Occipital lobe (tissue), 2 donors: ENCODE measurements around the gene TFEB. TPM values are rescaled to one million over a fixed set of nuclear protein-coding genes. Genes with fewer than 3 reads are reported as not detected.

Experiments
- DNase-seq: peaks from one replicate; lab custom pipeline; 2025; lab: John Stamatoyannopoulos, UW
- total RNA-seq: library from RNA; depleted of rRNA; stranded (reverse); fragments of >200 nt; gene quantifications from one replicate; pipeline ENCODE4 v1.2.3, GENCODE V29; 2014

The TFEB gene
- total RNA-seq, 1 donor from 2014 or later = 3.4 TPM

DNA sequence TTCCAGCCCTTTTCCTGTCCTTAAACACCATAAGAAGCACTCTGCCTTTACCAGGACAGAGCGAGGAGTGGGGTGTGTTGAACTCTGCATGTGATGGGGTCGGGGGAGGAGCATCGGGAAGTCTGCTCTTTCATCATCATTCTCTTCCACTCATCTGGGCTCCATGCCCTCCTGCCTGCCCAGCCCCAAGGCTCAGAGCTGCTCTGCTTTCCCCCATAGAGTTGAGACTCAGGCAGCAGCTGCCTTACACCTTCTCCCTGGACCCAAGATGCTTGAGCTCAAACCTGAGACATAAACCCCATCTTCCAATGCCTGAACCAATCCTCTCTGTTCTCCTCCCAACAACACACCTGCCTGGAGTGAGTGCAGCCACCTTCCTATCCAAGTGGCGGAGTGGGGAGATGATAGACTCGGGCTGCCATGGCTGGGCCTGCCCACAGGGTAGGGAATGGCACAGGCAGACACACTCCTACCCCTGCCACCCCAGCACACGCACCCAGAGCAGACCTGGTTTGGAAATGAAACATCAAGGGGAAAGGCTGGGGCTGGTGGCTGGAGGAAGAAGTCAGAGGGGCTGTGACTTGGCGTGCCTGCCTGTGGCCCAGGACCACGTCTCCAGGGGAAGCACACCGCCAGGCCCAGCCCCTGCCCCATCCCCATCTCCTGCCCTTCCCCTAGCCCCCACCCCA, 28.4 kb downstream of the TFEB start:
- peak; percentile 28 for DNase-seq

DNA sequence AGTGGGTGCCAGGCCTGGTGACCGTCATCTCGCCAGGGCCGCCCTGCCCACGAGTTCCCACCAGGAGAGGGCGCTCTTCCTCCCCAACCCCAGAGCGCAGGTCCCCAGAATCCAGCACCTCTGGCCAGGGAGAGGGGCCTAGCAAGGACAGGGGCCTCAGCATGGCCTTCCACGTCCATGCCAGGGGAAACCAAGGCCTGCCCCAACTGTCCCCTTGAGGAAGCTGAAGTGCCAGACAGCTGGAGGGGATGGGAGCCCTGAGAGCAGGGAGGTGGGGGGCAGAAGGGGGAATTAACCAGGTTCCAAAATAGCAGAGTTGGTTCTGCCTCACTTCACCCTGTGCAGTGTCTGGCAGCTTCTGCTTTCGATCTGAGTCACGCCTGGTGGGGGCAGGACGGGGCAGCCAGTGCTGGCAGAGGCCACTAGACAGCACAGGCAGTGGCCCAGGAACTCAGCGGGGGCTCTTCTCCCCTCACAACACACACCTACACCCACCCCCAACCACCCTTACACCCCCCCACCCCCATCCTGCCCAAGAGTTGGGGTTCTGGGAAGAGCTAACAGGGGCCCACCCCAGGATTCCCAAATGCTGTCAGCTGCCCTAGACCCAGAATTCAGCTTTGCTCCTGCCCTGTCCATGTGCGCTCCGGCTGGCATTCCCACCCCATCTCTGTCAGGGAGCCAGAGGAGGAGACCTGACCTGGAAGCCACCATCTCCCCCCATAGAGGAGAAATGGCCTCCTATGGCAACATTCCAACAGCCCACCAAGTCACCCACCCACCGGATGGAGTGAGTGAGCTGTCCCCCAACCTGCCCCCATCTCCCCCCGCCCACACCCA, 29.2 kb downstream of the TFEB start:
- DNase-seq = peak; percentile 78

DNA sequence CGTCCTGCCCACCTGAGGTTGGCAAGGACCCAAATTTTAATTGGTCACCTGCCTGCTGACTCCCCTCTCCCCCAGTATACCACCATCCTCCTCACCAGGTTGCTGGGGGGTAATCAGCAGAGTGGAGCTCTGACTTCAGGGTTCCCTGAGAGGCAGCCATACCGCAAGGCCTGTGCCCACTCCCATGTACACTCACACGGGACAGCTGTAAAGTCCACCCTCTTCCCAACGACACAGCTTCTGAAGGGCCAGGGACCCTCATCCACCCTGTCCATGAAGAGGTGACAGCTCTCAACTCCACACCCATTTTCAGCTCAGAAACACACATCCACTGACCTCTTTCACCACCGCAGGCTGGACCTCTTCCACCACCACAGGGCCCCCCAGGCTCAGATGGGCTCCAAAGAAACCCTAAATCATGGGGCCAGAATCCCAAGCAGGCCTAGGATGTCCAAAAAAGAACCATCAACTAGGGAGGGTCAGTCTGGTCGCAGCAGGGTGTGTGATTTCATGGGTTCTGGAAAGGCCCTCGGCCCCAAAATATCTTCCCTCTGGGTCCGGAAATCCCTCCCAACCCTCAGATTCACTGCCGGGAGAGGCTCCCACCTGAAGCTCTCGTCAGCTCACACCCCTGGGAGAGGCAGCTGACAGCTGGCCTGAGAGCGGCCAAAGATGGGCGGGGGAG, 30.0 kb downstream of the TFEB start:
- DNase-seq = no peak

DNA sequence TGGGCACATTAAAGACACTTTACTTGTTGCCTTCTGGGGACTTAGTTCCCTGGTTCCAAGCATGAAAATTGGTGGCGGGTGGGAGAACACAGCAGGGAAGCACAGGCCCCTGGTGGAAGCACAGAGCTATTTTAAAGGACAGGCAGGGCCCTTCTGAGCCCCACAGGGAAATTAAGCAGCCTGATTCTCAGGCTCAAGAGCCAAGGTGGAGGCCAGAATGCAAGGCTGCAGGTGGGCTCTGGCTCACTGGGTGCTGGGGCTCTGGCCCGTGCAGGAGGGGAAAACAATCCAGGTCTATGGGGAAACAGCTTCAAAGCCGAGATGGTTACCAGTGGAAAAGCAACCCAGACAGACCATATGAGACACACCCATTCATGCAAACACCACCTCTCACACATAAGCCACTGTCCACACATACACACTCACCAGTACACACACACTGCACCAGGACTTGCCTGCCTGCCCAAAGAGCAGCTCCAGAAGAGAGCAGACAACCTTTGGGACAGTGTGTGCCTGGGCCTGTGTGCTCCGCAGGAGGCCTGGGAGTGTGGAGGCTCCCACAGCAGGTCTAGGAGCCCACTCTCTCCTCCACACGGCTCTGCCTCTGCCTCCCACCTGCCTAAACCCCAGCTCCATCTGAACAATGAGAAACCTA, 30.6 kb downstream of the TFEB start:
- DNase-seq = no peak

DNA sequence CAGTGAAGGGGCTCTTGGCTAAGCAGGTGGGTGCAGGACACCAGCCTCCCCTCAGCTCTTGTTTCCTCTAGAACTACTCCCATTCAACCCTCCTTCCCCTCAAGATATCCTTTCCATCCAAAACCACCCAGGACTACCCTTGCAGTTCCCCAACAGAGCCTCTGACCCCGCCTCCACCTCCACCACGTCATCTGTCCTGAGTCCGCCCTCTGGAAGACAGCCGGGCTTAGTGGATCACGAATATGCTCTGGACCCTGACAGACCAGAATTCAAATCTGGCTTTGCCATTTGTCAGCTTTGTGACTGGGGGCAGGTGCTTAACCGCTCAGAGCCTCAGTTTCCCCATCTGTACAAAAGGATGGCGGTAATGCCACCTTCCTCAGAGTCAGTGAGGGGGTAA, 31.4 kb downstream of the TFEB start:
- DNase-seq = no peak

DNA sequence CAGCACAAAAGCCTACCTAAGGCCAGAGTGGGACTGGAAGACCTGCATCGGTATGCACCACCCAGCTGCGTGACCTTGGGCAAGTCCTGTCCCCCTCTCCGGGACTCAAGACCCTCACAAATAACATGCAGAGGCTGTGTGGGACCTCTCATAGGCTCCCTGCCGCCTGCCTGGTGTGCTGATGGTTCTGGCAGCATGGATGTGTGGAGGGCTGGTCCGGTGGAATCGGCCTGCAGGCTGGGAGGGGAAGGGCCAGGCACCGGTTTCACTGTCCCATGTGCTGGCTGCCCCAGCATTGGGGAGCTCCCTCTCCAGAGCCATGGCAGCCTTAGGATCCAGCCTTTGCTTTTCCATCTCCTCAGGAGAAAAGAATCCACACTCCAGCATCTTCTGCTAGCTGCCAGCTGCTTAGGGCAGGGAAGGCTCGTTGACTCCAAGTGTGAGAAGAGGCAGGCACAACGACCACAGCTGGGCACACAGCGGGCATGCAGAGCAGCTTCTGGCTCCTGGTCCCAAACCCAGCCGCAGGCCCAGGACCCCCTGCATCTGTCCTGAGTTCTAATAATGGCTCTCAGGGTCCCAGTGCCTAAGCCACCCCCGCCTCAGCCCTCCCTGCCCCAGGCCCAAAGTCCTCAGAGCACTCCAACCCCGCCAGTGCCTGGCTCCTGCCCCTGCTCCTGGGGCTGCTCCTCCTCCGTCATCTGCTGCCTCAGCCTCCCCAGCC, 32.5 kb downstream of the TFEB start:
- DNase-seq = no peak

DNA sequence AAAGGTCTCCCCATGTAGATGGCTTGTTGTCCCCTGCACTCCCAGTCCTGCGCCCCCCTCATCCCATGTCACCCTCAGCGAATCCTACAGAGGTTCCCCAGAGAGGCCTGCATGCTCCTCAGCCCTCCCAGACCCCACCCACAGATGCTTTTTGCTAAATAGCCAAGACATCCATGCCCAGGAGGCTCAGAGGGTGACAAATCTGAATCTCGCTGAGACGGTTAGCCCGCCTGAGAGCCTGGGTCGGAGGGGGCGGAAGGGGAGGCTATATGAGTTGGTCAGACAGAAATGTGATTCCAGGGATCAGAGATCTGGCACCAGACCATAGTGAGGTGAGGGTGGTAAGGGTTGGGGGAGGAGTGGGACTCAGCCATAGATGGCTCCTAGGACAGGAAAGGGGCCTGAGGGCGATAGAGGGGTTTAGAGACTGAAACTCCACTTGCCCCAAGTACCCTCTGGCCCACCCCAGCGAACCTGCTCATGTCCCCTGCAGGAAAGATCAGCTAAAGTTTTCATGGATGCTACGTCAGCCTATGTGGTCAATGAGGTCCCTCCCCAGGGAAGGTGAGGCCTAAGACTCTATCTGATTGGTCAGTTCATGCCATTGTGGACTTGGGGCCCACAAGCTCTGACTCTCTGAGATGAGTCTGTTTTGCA, 33.2 kb downstream of the TFEB start:
- no peak for DNase-seq

DNA sequence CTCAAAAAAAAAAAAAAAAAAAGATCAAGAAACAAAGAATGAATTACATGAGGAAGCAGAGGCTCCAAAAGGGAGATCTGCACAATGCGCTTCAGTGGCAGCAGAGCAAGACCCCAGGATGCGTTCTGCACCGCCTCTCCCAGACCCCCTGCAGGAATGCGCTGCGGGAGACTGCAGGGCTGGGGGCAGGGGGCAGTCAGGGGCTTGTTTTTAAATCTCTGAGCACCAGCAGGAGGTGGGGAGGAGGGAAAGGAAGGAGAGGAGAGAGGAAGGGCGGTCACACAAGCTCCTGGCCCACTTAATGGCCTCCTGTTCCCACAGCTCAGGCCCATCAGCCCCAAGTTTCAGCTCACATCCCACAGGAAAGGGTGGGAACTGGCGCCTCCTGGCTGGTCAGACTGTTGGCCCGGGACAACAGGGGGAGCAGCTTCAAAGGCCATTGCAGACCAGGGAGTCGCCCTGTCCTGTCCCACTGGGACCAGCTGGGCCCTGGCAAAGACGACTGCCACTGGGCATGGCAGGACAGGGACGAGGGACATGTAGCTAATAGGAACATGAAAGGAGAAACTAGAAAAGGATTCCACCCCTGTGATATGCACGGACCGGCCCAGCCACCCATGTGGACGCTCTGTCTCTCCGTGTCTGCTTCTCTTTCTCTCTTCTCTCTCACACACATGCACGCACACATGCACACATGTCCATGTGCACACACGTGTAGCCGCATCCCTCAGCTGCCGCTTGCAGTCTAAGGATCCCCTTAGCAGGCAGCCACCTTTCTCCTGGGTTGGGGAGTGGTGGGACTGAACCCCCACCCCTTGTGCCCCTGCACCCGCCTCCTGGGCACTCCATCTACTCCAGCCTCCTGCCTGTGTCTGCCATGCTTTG, 34.7 kb downstream of the TFEB start:
- DNase-seq = no peak

DNA sequence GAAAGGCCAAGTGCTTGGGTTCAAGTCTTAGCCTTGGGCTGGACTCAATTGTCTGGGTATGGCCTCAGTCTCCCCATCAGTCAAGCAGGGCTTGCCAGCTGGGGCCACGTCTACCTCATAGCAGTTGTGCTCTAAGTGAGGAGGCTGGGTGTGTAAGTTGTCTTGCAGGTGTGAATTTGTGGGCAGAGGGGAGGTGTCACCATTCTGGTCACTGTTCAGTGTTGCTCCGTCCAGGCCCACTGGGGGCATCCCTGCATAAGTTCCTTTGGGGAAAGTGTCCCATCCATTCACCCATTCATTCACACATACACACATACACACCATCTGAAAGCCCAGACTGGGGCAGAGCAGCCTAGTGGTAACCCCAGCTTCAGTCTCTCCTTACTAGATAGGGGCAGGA, 36.3 kb downstream of the TFEB start:
- DNase-seq = no peak

DNA sequence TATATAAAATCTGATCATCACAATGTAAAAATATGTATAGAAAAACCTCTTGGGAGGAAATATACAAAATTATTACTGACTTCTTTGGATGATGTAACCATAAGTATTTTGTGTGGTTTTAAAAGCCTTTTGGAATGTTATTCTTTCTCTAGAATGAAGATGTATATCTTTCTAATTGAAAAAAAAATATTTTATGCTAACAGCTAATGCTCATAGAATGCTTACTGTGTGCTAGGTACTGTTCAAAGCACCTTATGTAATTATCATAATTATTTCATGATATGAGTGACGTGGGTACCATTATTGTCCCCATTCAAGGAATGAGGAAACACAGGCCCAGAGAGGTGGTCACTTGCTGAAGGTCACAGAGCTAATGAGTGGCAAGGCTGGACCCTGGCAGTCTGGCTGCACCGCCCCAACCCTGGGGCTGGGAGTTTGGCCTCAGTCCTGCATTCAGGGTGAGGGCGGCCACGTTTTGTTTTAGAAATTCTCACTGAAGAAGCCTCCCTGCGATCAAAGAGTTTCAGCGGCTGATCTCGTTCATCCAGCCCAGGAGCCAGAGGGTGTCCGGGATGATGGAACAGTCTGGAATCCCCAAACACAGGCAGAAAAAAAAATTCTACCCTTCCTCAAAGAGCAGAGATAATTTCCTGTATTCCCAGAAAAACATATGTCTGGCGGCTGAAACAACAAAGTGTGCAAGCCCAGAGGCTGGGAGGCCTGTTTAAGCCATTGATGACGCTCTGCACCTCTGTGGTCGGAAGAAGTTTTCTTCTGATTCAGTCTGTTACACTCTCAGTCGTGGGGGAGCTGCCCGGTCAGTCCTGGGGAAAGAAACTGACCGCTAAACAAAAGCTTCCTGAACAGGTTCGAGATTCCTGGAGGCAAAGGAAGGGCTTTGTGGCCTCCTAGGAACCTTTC, 37.3 kb downstream of the TFEB start:
- DNase-seq = no peak

DNA sequence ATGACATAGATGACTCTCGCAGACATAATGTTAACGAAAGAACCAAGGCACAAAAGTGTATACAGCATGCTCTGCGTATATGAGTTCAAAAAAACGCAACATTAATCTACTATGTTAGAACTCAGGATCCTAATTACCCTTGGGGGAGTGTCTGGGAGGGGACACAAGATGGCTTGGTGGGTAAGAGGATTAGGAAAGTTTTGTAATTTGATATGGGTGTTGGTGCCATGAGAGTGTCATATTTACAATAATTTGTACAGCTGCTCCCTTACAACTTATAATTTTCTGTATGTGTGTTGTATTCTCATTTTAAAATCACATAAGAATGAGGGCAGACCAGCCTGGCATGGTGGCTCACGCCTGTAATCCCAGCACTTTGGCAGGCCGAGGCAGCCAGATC, 38.6 kb downstream of the TFEB start:
- DNase-seq = no peak

DNA sequence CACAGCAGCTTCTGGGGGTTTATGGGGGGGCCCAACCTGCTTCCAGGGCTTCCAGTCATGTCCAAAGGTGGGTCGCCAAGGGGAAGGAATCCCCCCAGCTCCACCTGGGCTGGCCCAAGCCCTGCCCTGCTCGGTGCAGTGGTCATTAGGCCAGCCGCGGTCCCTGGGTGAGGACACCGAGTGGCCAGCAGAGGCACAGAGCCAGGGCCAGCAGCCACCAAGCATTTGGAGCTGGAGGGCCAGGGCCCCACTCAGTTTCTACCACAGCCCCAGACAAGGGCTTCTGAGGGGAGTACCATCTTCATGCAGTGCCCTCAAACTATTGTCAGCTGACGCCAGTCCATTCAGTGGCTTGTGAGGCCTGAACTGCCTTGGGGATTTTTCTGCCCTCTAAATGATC, 39.6 kb downstream of the TFEB start:
- DNase-seq = no peak

DNA sequence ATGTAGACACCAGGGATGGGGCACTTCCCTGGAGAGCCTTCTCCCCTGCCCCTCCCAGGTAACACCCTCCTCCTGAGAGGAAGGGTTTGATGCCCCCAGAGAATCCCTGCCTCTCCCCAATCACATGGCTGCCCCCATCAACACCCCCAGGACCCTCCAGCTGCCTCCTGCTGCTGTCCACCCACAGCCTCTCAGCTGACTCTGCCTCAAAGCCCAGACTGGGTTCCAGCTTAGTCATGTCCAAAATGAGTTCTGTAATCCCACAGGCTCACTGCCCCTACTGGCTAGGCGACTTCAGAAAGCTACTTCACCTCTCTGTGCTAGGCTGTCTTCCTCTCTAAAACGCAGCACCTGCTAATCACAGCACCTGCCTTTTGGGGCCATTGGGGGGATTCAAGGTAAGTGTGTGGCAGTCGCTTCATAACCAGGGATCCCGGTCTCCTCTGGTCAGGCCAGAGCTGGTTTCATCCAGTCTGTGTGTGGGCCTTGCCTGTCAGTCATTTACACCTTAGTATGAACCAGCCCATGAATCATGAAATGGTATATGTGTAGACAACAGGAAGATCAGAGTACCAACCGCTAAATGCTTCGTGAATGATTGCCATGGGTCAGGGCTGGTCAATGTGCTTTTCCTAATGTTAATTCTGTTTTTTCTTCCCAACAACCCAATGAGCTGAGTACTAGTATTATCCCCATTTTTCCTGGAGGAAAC, 40.4 kb downstream of the TFEB start:
- no peak for DNase-seq

DNA sequence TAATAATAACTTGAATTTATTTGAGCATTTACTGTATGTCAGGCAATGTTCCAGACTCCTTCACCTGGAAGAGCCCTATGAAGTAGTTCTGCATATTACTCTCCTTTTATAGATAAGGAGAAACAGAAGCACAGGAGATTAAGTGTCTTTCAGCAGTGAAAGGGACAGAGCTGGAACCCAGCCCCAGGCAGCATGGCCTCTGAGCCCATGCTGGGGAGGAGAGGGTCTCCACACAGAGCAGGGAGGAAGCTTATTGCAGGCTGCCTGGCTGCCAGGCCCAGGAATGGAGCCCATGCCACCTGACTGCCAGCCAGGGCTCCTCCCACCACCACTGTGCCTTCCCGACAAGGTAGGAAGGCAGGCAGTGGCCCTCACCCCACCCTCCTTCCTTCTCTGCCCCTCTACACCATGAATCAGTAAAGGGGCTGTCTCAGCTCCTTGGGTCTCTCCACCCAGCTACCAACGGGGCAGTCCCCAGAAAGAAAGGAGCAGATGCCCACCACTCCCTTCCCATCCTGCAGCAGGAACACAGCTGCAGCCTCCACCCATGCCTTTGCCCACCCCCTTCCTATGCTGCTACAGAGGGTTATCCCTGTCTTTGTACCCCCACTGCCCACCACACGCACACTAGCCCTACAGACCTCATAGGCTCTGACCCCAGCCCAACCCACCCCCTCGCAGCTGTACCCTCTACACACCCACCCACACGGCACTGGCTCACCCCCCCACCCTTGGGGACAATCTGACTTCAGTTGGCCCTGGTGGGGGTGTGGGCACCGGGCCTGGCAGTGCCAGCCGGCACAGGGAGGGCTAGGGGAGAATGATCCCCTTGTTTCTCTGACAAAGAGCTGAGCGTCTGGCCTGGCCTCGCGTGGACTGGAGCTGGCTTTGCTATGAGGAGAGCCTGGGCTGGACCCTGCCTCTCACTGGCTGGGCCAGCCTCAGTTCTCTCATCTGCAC, 41.8 kb downstream of the TFEB start:
- DNase-seq = peak; percentile 87

DNA sequence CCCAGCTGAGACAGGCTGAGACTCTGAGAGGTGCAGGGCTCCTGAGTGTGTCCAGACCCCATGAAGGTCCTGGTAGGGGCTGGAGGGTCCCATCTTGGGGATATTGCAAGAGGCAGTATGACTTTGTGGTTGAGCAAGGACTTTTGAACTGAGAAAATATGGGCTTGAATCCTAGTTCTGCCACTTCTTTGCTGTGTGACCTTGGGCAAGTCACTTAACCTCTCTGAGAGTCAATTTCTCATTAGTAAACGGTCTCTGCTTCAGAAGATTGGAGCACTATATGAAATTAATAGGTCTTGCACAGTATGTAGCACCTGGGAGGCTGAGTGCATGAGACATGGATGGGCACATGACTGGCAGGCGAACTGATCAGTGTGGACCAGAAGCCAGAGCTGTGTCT, 42.7 kb downstream of the TFEB start:
- DNase-seq = no peak

DNA sequence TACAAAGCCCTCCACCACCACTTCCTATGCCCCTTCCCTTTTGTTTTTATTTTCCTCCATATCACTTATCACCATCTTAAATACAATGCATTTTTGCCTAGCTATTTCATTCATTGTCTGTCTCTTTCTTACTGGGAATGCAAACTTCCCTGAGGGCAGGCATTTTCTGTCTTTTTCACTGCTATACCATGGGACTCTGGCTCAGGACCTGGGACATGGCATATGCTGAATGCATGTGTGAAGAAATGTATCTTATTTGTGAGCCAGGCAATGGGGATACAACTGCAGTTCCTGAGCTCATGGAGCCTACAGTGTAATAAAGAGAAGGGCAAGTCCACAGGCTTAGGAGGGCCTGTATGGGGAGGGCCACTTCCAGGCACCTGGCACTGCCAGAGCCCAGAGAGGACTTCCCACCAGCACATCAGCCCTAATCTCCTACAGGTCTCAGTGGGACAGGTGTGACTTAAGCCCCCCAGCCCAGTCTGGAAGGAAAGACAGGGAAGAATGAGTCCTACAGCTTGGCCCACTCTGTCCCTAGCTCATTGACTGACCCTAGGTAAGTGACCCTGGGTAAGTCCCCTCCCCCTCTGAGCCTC, 43.2 kb downstream of the TFEB start:
- no peak for DNase-seq
